ENCODE results near the gene HCST. TPM values are rescaled to one million over a fixed set of nuclear protein-coding genes. Genes with fewer than 3 reads are reported as not detected.

HCST gene
- total RNA-seq, 2 donors from 2014 or later = 4.9 TPM; not detected in 1

DNA sequence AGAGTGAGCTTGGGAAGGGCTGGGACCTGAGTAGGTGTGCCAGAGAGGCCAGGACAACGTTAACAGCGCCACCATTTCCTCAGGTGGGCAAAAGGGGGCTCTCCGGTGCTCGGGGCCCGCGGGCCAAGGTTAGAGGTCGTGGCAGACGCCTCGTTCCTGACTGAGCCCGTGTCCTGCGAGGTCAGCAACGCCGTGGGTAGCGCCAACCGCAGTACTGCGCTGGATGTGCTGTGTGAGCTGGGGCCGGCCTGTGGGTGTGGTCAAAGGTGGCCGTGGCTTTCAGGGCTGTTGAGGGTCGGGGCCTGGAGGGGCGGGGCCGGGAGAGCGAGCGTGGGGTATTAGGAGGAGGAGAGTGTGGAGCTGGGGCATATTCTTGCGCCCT, 41.9 kb upstream of the HCST start:
- intact Hi-C loops (cut with DNase I) = no loop called here
- Histone ChIP-seq H3K9me3 (no peaks in the 10 kb centered on the region), H3K27me3 (replicated peaks; ENCODE audit: insufficient read depth) (peaks cover 11% of the 10 kb centered on the region), H3K4me3 (no peak overlapping the region), H3K36me3 (no peaks in the 10 kb centered on the region), H3K4me1 (replicated peaks) (no peaks in the 10 kb centered on the region), H3K27ac (no peak overlapping the region)
- WGBS = 24% methylated on average over 24 of the region's 24 CpGs
- DNase-seq (ENCODE audit: low spot score) = no peak
- TF ChIP-seq POLR2A (IDR thresholded peaks at IDR 0.05) (no peak), POLR2AphosphoS5 (IDR thresholded peaks at IDR 0.05) (no peak)
- TF ChIP-seq, protein P1, sequence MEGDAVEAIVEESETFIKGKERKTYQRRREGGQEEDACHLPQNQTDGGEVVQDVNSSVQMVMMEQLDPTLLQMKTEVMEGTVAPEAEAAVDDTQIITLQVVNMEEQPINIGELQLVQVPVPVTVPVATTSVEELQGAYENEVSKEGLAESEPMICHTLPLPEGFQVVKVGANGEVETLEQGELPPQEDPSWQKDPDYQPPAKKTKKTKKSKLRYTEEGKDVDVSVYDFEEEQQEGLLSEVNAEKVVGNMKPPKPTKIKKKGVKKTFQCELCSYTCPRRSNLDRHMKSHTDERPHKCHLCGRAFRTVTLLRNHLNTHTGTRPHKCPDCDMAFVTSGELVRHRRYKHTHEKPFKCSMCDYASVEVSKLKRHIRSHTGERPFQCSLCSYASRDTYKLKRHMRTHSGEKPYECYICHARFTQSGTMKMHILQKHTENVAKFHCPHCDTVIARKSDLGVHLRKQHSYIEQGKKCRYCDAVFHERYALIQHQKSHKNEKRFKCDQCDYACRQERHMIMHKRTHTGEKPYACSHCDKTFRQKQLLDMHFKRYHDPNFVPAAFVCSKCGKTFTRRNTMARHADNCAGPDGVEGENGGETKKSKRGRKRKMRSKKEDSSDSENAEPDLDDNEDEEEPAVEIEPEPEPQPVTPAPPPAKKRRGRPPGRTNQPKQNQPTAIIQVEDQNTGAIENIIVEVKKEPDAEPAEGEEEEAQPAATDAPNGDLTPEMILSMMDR (IDR thresholded peaks at IDR 0.05) = no peak

DNA sequence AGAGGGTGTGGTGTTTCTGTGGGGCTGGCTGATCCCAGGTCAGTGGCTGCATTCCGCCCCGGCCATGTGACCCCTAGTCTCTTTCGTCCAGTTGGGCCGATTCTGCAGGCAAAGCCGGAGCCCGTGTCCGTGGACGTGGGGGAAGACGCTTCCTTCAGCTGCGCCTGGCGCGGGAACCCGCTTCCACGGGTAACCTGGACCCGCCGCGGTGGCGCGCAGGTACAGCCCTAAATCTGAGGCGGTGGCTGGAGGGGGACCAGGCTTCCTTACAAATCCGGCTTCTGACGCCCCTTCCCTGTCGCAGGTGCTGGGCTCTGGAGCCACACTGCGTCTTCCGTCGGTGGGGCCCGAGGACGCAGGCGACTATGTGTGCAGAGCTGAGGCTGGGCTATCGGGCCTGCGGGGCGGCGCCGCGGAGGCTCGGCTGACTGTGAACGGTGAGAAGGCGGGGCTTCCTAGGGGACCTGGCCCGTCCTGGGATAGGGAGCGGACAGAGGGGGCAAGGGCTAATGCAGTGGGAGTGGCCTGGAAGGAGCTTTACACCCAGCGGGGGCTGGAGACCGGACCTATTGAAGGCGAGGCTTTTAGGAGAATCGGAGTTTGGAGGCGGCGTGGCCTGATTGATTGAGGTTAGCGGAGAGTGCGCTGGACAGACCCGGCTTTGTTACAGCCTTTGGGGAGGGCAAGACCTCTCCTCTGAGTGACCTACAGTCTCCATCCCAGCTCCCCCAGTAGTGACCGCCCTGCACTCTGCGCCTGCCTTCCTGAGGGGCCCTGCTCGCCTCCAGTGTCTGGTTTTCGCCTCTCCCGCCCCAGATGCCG, 41.3 kb upstream of the HCST start:
- intact Hi-C loops (cut with DNase I) = no loop called here
- DNase-seq (ENCODE audit: low spot score) = no peak
- Histone ChIP-seq H3K4me1 (replicated peaks) (no peaks in the 10 kb centered on the region), H3K27me3 (replicated peaks; ENCODE audit: insufficient read depth) (peaks cover 10% of the 10 kb centered on the region), H3K4me3 (no peak overlapping the region), H3K27ac (no peak overlapping the region), H3K9me3 (no peaks in the 10 kb centered on the region), H3K36me3 (no peaks in the 10 kb centered on the region)
- TF ChIP-seq POLR2A (IDR thresholded peaks at IDR 0.05) = no peak
- TF ChIP-seq POLR2AphosphoS5 (IDR thresholded peaks at IDR 0.05) = no peak
- TF ChIP-seq, protein P1 (IDR thresholded peaks at IDR 0.05) = no peak
- WGBS = 16% methylated on average over 55 of the region's 55 CpGs

DNA sequence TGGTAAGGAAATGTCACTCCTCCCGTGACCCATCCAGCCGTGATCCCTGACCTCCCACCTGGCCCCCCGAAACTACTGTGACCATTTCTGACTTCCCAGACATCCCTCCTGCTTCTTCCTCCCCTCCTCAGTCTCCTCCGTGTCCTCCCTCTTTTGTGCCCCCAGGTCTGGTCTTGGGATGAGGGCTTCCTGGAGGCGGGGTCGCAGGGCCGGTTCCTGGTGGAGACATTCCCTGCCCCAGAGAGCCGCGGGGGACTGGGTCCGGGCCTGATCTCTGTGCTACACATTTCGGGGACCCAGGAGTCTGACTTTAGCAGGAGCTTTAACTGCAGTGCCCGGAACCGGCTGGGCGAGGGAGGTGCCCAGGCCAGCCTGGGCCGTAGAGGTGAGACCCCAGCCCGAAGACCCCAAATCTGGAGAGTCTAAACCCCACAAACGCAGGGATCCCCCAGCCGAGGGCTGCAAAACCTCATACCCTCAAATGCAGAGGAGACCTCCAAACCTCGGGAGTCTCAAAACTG, 40.6 kb upstream of the HCST start:
- no peaks in the 10 kb centered on the region for H3K9me3 ChIP-seq
- WGBS = 50% methylated on average over 17 of the region's 19 CpGs
- no peak overlapping the region for H3K4me3 ChIP-seq
- no peaks in the 10 kb centered on the region for H3K4me1 ChIP-seq (replicated peaks)
- no peak overlapping the region for H3K27ac ChIP-seq
- peaks cover 7% of the 10 kb centered on the region for H3K27me3 ChIP-seq (replicated peaks; ENCODE audit: insufficient read depth)
- no peak for DNase-seq (ENCODE audit: low spot score)
- H3K36me3 ChIP-seq = no peaks in the 10 kb centered on the region
- intact Hi-C loops (cut with DNase I) = no loop called here
- TF ChIP-seq, protein P1 (IDR thresholded peaks at IDR 0.05) = no peak
- TF ChIP-seq POLR2A (IDR thresholded peaks at IDR 0.05) (no peak), POLR2AphosphoS5 (IDR thresholded peaks at IDR 0.05) (no peak)

DNA sequence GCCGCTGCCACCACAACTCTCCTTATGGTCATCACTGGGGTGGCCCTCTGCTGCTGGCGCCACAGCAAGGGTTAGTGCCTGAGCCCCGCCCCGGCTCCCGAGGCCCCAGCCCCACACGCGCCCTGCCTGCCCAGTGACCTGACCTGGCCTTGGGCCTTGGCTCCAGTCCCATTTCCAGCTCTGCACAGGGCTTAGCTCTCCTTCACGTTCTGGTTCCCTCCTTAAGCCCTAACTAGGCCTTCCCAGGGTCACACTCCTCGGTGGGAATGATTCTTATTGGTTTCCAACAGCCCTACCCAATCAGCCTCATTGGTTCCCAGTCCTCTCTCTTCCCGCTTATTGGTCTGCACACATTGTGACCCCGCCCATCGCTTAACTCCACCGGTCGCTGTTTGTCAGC, 39.8 kb upstream of the HCST start:
- Histone ChIP-seq H3K9me3 (no peaks in the 10 kb centered on the region), H3K4me3 (no peak overlapping the region), H3K27ac (no peak overlapping the region), H3K4me1 (replicated peaks) (no peaks in the 10 kb centered on the region), H3K36me3 (no peaks in the 10 kb centered on the region), H3K27me3 (replicated peaks; ENCODE audit: insufficient read depth) (peaks cover 7% of the 10 kb centered on the region)
- 89% methylated on average over 14 of the region's 14 CpGs for WGBS
- intact Hi-C loops (cut with DNase I) = no loop called here
- TF ChIP-seq, protein P1 (IDR thresholded peaks at IDR 0.05) = no peak
- no peak for DNase-seq (ENCODE audit: low spot score)

DNA sequence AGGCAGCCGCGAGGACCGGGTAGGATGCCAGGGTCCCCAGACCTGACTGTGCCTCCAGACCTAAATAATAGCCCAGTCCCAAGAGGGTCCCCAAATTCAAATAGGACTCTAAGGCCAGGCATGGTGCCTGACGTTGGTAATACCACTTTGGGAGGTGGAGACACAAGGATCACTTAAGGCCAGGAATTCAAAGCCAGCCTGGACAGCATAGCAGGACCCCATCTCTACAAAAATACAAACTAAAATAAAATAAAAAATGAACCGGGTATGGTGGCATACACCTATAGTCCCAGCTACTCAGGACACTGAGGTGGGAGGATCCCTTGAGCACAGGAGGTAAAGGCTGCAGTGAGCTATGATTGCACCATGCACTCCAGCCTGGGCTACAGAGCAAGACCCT, 39.3 kb upstream of the HCST start:
- Histone ChIP-seq H3K27me3 (replicated peaks; ENCODE audit: insufficient read depth) (peaks cover 7% of the 10 kb centered on the region), H3K4me3 (no peak overlapping the region)
- 86% methylated on average over 5 of the region's 5 CpGs for WGBS

More for the DNA sequence above, 39.3 kb upstream of the HCST start:
- Histone ChIP-seq H3K36me3 (no peaks in the 10 kb centered on the region), H3K9me3 (no peaks in the 10 kb centered on the region), H3K4me1 (replicated peaks) (no peaks in the 10 kb centered on the region), H3K27ac (no peak overlapping the region)
- DNase-seq (ENCODE audit: low spot score) = no peak
- intact Hi-C loops (cut with DNase I) = no loop called here
- no peak for TF ChIP-seq POLR2A (IDR thresholded peaks at IDR 0.05)
- TF ChIP-seq, protein P1 (IDR thresholded peaks at IDR 0.05) = no peak
- no peak for TF ChIP-seq POLR2AphosphoS5 (IDR thresholded peaks at IDR 0.05)
